ENCODE measurements around the gene CHORDC1.

DNA sequence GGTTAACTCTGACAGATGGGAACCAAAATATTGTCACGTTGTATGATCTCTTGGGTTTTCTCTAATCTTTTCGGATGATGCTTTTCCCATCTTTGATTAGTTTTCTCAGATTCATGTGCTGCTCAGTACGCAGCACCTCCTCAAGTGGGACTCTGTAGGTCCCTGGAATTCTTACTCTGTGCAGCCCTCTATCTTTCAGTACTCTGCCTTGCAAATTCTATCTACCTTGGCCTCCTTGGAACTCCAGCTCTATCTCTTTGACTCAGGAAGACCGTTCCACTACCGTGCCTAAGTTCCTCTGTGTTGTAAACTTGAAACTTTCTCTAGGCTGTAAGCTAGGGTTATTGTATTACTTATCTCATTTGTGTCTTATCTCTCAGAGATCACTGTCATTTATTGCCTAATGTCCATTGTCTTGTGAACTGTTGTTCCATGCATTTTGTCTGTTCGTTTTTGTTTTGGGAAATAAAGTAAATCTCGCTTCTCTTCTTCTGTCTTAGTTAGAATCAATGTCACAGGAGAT, 20.1 kb upstream of the CHORDC1 start:
- TF ChIP-seq, protein P1, sequence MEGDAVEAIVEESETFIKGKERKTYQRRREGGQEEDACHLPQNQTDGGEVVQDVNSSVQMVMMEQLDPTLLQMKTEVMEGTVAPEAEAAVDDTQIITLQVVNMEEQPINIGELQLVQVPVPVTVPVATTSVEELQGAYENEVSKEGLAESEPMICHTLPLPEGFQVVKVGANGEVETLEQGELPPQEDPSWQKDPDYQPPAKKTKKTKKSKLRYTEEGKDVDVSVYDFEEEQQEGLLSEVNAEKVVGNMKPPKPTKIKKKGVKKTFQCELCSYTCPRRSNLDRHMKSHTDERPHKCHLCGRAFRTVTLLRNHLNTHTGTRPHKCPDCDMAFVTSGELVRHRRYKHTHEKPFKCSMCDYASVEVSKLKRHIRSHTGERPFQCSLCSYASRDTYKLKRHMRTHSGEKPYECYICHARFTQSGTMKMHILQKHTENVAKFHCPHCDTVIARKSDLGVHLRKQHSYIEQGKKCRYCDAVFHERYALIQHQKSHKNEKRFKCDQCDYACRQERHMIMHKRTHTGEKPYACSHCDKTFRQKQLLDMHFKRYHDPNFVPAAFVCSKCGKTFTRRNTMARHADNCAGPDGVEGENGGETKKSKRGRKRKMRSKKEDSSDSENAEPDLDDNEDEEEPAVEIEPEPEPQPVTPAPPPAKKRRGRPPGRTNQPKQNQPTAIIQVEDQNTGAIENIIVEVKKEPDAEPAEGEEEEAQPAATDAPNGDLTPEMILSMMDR (IDR thresholded peaks at IDR 0.05): peak; percentile 20; the same call in 1 of the 2 replicates
- TF ChIP-seq, protein P2, sequence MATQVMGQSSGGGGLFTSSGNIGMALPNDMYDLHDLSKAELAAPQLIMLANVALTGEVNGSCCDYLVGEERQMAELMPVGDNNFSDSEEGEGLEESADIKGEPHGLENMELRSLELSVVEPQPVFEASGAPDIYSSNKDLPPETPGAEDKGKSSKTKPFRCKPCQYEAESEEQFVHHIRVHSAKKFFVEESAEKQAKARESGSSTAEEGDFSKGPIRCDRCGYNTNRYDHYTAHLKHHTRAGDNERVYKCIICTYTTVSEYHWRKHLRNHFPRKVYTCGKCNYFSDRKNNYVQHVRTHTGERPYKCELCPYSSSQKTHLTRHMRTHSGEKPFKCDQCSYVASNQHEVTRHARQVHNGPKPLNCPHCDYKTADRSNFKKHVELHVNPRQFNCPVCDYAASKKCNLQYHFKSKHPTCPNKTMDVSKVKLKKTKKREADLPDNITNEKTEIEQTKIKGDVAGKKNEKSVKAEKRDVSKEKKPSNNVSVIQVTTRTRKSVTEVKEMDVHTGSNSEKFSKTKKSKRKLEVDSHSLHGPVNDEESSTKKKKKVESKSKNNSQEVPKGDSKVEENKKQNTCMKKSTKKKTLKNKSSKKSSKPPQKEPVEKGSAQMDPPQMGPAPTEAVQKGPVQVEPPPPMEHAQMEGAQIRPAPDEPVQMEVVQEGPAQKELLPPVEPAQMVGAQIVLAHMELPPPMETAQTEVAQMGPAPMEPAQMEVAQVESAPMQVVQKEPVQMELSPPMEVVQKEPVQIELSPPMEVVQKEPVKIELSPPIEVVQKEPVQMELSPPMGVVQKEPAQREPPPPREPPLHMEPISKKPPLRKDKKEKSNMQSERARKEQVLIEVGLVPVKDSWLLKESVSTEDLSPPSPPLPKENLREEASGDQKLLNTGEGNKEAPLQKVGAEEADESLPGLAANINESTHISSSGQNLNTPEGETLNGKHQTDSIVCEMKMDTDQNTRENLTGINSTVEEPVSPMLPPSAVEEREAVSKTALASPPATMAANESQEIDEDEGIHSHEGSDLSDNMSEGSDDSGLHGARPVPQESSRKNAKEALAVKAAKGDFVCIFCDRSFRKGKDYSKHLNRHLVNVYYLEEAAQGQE (IDR thresholded peaks at IDR 0.05; ENCODE audit: insufficient read depth in 1 of 2, low read depth in 2 of 2, low read length in 1 of 2): no peak
- TF ChIP-seq TCF7L2 (IDR thresholded peaks at IDR 0.05; ENCODE audit: low read depth, low read length): no peak
- TF ChIP-seq POLR2AphosphoS5 (IDR thresholded peaks at IDR 0.05; ENCODE audit: low read depth, low read length): no peak
- TF ChIP-seq SIN3A (IDR thresholded peaks at IDR 0.05; ENCODE audit: borderline replicate concordance, insufficient read depth, low read depth, low read length): no peak

Data from Panc1 (cell line).